GM23248 (cell line): ENCODE results near the gene STPG1. TPM values are rescaled to one million over a fixed set of nuclear protein-coding genes. Genes with fewer than 3 reads are reported as not detected.

Experiments used
- DNase-seq: peaks from one replicate; pipeline ENCODE4 v3.0.0-alpha.2; 2015
- H2AFZ ChIP-seq: fragments of 200-600 bp; sonication (generic); 2 replicates; pipeline ENCODE4 v1.6.1; 2016; ENCODE audit warnings: antibody characterized with exemption
- H3F3A ChIP-seq: fragments of 200-600 bp; sonication (generic); 2 replicates; pipeline ENCODE4 v1.6.1; 2016; ENCODE audit warnings: mild to moderate bottlenecking, antibody characterized with exemption, mixed run types; ENCODE audit not compliant: insufficient read depth
- H3K27ac ChIP-seq: fragments of 200-600 bp; sonication (generic); 2 replicates; pipeline ENCODE4 v1.5.1; 2016; ENCODE audit warnings: mild to moderate bottlenecking
- H3K27me3 ChIP-seq: fragments of 200-600 bp; sonication (generic); replicated peaks from 2 replicates; pipeline ENCODE4 v1.6.1; 2016; ENCODE audit warnings: mild to moderate bottlenecking; ENCODE audit not compliant: insufficient read depth
- H3K36me3 ChIP-seq: fragments of 200-600 bp; sonication (generic); 2 replicates; pipeline ENCODE4 v1.6.1; 2016; ENCODE audit warnings: low read depth, mild to moderate bottlenecking
- H3K4me1 ChIP-seq: fragments of 200-600 bp; sonication (generic); 2 replicates; pipeline ENCODE4 v1.6.1; 2016; ENCODE audit warnings: mild to moderate bottlenecking; ENCODE audit not compliant: insufficient read depth
- H3K4me2 ChIP-seq: fragments of 200-600 bp; sonication (generic); one replicate; pipeline ENCODE4 v1.6.1; 2016; ENCODE audit warnings: mild to moderate bottlenecking; ENCODE audit not compliant: unreplicated experiment
- H3K4me3 ChIP-seq: fragments of 200-600 bp; sonication (generic); 2 replicates; pipeline ENCODE4 v1.5.1; 2016; ENCODE audit warnings: mild to moderate bottlenecking
- H3K79me2 ChIP-seq: fragments of 200-600 bp; sonication (generic); 2 replicates; pipeline ENCODE4 v1.6.1; 2016; ENCODE audit warnings: mild to moderate bottlenecking; ENCODE audit not compliant: insufficient read depth
- H3K9ac ChIP-seq: fragments of 200-600 bp; sonication (generic); 2 replicates; pipeline ENCODE4 v1.6.1; 2016; ENCODE audit warnings: mild to moderate bottlenecking
- H3K9me2 ChIP-seq: fragments of 200-600 bp; sonication (generic); 2 replicates; pipeline ENCODE4 v1.6.1; 2016; ENCODE audit warnings: mixed run types, mild to moderate bottlenecking, moderate library complexity; ENCODE audit not compliant: insufficient read depth
- H3K9me3 ChIP-seq: fragments of 200-600 bp; sonication (generic); one replicate; pipeline ENCODE4 v1.6.1; 2017; ENCODE audit warnings: low read depth
- H4K20me1 ChIP-seq: fragments of 200-600 bp; sonication (generic); 2 replicates; pipeline ENCODE4 v1.6.0; 2016; ENCODE audit not compliant: insufficient read depth
- EZH2 ChIP-seq: fragments of 200-600 bp; sonication (generic); IDR thresholded peaks from 2 replicates; pipeline ENCODE4 v1.6.1; 2018; ENCODE audit warnings: antibody characterized with exemption, mild to moderate bottlenecking; ENCODE audit not compliant: insufficient read depth, poor library complexity, severe bottlenecking
- EZH2phosphoT487 ChIP-seq: fragments of 200-600 bp; sonication (generic); IDR thresholded peaks from 2 replicates; pipeline ENCODE4 v1.6.1; 2018; ENCODE audit warnings: antibody characterized with exemption, moderate library complexity, mild to moderate bottlenecking, low read depth; ENCODE audit not compliant: insufficient read depth
- WGBS, 2 experiments: methylation state at CpG; one replicate each; pipeline ENCODE4 v1.1.6; 2015 to 2017; ENCODE audit warnings: low lambda C conversion rate in 2 of 2, low coverage in 1 of 2; ENCODE audit errors: missing lambda C conversion rate in 2 of 2; 5-methylcytosine and 5-hydroxymethylcytosine counted together
- in situ Hi-C: fragments of 300-500 bp; cut with MboI; formaldehyde crosslinking; loops from 2 replicates; pipeline ENCODE4 v1.15.0; 2020
- polyA plus RNA-seq: library from polyadenylated mRNA; unstranded; fragments of >200 nt; fragmentation: Nextera tagmentation; extraction: Ambion mirVana; gene quantifications from 2 replicates; pipeline ENCODE4 v1.2.1, GENCODE V29; 2016
- total RNA-seq: library from RNA; depleted of rRNA; stranded (reverse); fragments of >200 nt; shearing (Covaris generic); gene quantifications from 2 replicates; pipeline ENCODE4 v1.2.3, GENCODE V29; 2014

Gene STPG1
- total and polyA plus RNA-seq, 2 experiments from 2014 or later = 7.9 to 9.2 TPM

GRCh38 chr1:24441996-24442668 lies 28.6 kb upstream of the STPG1 start:
- Histone ChIP-seq H3K36me3 (peaks cover 20% of the 10 kb centered on the region), H3K4me1 (peaks cover 25% of the 10 kb centered on the region; the same call in 1 of the 2 replicates), H3K9ac (no peak overlapping the region), H3K79me2 (peaks cover 4% of the 10 kb centered on the region; the same call in 1 of the 2 replicates), H2AFZ (no peak overlapping the region), H3K9me3 (no peaks in the 10 kb centered on the region), H3K4me3 (no peak overlapping the region), H3K27ac (no peak overlapping the region), H3F3A (peaks cover 14% of the 10 kb centered on the region), H3K4me2 (no peak overlapping the region), H3K9me2 (no peaks in the 10 kb centered on the region), H4K20me1 (no peaks in the 10 kb centered on the region), H3K27me3 (no peaks in the 10 kb centered on the region)
- WGBS, 2 experiments = 94 to 95% methylated on average over 14 of the region's 14 CpGs
- DNase-seq = no peak
- in situ Hi-C loops = no loop called here
- TF ChIP-seq EZH2phosphoT487 = no peak
- no peak for TF ChIP-seq EZH2

GRCh38 chr1:24441480-24441879 lies 27.9 kb upstream of the STPG1 start:
- Histone ChIP-seq H4K20me1 (no peaks in the 10 kb centered on the region), H3K36me3 (peaks cover 16% of the 10 kb centered on the region), H3F3A (peaks cover 14% of the 10 kb centered on the region), H3K9ac (no peak overlapping the region), H3K27ac (no peak overlapping the region), H2AFZ (no peak overlapping the region), H3K4me1 (peaks cover 25% of the 10 kb centered on the region; the same call in 1 of the 2 replicates), H3K4me2 (no peak overlapping the region), H3K27me3 (no peaks in the 10 kb centered on the region), H3K9me3 (no peaks in the 10 kb centered on the region), H3K4me3 (no peak overlapping the region), H3K9me2 (no peaks in the 10 kb centered on the region), H3K79me2 (peaks cover 4% of the 10 kb centered on the region; the same call in 1 of the 2 replicates)
- WGBS, 2 experiments = 91 to 92% methylated on average over 7 of the region's 7 CpGs
- no peak for DNase-seq
- in situ Hi-C loops = no loop called here
- no peak for TF ChIP-seq EZH2
- no peak for TF ChIP-seq EZH2phosphoT487

DNA sequence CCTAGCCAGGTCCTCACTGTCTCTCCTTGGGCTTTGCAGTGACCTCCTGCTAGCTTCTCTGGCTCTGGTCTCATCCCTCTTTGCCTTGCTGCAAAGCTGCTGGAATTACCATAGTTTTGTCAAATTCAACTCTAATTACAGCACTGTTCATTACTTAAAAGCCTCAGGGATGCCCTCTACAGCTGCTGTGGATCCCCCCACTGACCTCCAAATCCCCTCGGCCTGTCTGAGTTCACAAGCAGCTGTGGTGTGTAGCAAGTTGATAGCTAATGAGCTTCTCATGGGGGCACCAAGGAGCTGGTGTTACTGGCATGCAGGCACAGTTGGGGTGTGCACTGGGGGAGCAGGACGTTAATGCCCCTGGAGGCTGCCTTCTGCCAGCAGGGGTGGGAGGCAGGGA lies 26.9 kb upstream of the STPG1 start:
- in situ Hi-C loops = no loop called here
- Histone ChIP-seq H3F3A (peaks cover 14% of the 10 kb centered on the region), H3K36me3 (peaks cover 12% of the 10 kb centered on the region), H2AFZ (no peak overlapping the region), H3K27me3 (no peaks in the 10 kb centered on the region), H3K9me2 (no peaks in the 10 kb centered on the region), H3K79me2 (peaks cover 4% of the 10 kb centered on the region; the same call in 1 of the 2 replicates), H3K9ac (no peak overlapping the region), H3K4me1 (peaks cover 25% of the 10 kb centered on the region; the same call in 1 of the 2 replicates), H4K20me1 (no peaks in the 10 kb centered on the region), H3K9me3 (no peaks in the 10 kb centered on the region), H3K27ac (no peak overlapping the region), H3K4me3 (no peak overlapping the region), H3K4me2 (no peak overlapping the region)
- DNase-seq = no peak
- TF ChIP-seq EZH2 (no peak), EZH2phosphoT487 (no peak)
- 96 to 100% methylated on average over 2 of the region's 2 CpGs for WGBS, 2 experiments

- WGBS, 2 experiments = 18 to 21% methylated on average over 9 of the region's 9 CpGs
- TF ChIP-seq EZH2phosphoT487 (no peak), EZH2 (no peak)
- H3K27ac ChIP-seq = no peak overlapping the region
- H3K36me3 ChIP-seq = no peaks in the 10 kb centered on the region
- H4K20me1 ChIP-seq = no peaks in the 10 kb centered on the region
- H3K9ac ChIP-seq = no peak overlapping the region
- no peaks in the 10 kb centered on the region for H3K9me2 ChIP-seq
- H3K9me3 ChIP-seq = no peaks in the 10 kb centered on the region
- in situ Hi-C loops = no loop called here
- peak; percentile 25 for DNase-seq
- peaks cover 25% of the 10 kb centered on the region; the same call in 1 of the 2 replicates for H3K4me1 ChIP-seq
- H3K27me3 ChIP-seq = no peaks in the 10 kb centered on the region
- H3F3A ChIP-seq = peaks cover 14% of the 10 kb centered on the region
- no peak overlapping the region for H3K4me3 ChIP-seq
- H3K79me2 ChIP-seq = peaks cover 4% of the 10 kb centered on the region; the same call in 1 of the 2 replicates
- no peak overlapping the region for H3K4me2 ChIP-seq
- H2AFZ ChIP-seq = 0 out of 2 replicates have a peak overlapping the region, but pooled peaks have one; percentile 17
Measured at GRCh38 chr1:24438423-24438901, 24.9 kb upstream of the STPG1 start.
